ENCODE results near the gene CPHXL2.
A peak's percentile ranks its signal among the peaks of the same experiment; 100 is the strongest.

CPHXL2 gene

DNA sequence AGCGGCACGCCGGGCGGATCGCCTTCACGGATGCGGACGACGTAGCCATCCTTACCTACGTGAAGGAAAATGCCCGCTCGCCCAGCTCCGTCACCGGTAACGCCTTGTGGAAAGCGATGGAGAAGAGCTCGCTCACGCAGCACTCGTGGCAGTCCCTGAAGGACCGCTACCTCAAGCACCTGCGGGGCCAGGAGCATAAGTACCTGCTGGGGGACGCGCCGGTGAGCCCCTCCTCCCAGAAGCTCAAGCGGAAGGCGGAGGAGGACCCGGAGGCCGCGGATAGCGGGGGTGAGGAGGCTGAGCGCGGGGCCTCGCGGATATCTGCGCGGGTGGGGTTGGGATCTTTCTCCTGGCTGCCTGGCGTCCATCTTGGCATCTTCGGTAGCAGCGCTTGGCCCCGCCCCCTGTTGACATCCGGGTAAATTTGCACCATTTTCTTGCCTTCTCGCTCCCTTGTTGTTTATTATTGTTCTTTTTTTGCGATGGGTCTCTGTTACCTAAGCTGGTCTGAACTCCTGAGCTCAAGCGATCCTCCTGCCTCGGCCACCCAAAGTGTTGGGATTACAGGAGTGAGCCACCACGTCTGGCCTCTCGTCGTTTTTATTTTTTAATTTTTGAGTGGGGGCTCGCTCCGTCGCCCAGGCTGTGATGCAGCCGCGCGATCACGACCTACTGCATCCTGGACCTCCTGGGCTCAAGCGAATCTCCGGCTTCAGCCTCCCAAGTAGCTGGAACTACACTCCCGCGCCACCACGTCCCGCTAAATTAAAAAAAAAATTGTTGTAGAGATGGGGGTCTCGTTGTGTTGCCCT lies 28.3 kb downstream of the CPHXL2 start:
- TF ChIP-seq EZH2 (IDR thresholded peaks at IDR 0.05; ENCODE audit: borderline replicate concordance, low read depth, low read length, severe bottlenecking) = no peak
- TF ChIP-seq, protein P1, sequence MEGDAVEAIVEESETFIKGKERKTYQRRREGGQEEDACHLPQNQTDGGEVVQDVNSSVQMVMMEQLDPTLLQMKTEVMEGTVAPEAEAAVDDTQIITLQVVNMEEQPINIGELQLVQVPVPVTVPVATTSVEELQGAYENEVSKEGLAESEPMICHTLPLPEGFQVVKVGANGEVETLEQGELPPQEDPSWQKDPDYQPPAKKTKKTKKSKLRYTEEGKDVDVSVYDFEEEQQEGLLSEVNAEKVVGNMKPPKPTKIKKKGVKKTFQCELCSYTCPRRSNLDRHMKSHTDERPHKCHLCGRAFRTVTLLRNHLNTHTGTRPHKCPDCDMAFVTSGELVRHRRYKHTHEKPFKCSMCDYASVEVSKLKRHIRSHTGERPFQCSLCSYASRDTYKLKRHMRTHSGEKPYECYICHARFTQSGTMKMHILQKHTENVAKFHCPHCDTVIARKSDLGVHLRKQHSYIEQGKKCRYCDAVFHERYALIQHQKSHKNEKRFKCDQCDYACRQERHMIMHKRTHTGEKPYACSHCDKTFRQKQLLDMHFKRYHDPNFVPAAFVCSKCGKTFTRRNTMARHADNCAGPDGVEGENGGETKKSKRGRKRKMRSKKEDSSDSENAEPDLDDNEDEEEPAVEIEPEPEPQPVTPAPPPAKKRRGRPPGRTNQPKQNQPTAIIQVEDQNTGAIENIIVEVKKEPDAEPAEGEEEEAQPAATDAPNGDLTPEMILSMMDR (IDR thresholded peaks at IDR 0.05; ENCODE audit: borderline replicate concordance, extremely low read depth, low read length, poor library complexity, severe bottlenecking) = no peak
- Histone ChIP-seq H3K9ac (ENCODE audit: low read depth, low read length) (peak overlapping the region; percentile 83), H3K9me3 (ENCODE audit: insufficient read depth, low read length, severe bottlenecking) (no peaks in the 10 kb centered on the region), H3K27ac (ENCODE audit: low read length) (peak overlapping the region; percentile 90), H3K79me2 (ENCODE audit: insufficient read depth, low read length) (peaks cover 98% of the 10 kb centered on the region), H3K4me1 (ENCODE audit: insufficient read depth, low read length) (peaks cover 62% of the 10 kb centered on the region), H3K4me3 (ENCODE audit: low read depth in 1 of 2, low read length in 2 of 2) (peak overlapping the region; percentile 86 to 97), H2AFZ (ENCODE audit: low read depth, low read length) (peak overlapping the region; percentile 82), H3K4me2 (ENCODE audit: insufficient read depth, low read length) (peak overlapping the region; percentile 76), H3K27me3 (ENCODE audit: insufficient read depth, low read length, poor library complexity) (no peaks in the 10 kb centered on the region), H4K20me1 (ENCODE audit: insufficient read depth, low read length) (peaks cover 53% of the 10 kb centered on the region; the same call in 1 of the 2 replicates), H3K36me3 (ENCODE audit: insufficient read depth, low read length) (peaks cover 48% of the 10 kb centered on the region)
- ATAC-seq (ENCODE audit: insufficient read depth, low read depth) (peak; percentile 47), DNase-seq (peak; percentile 86)

DNA sequence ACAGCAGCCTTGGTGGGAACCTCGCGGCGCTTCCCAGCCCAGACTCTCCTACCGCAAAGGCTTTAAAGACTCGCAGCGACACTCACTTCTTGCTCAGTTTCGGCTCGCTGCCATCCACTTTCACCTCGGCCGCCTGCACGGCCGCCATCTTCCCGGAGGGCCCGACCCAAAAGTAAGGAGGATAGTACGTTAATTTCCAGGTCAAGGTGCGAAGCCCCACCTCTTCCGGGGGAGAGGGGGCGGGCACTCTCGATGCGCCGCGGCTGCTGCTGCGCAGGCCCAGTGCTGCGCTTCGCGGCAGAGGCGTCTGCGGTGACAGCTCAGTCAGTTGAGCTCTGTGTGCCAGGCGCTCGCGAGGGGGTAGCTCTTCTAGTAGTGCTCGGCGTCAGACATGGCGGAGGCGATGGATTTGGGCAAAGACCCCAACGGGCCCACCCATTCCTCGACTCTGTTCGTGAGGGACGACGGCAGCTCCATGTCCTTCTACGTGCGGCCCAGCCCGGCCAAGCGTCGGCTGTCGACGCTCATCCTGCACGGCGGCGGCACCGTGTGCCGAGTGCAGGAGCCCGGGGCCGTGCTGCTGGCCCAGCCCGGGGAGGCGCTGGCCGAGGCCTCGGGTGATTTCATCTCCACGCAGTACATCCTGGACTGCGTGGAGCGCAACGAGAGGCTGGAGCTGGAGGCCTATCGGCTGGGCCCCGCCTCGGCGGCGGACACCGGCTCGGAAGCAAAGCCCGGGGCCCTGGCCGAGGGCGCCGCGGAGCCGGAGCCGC lies 29.1 kb downstream of the CPHXL2 start, which contains the start of the genes KARS1 and TERF2IP:
Gene KARS1, minus strand, starts transcription at position 174 of the 773 bp plus-strand sequence. Its CDS starts 26 bp downstream, at position 148.
Gene TERF2IP, plus strand, starts transcription at position 282 of the 773 bp plus-strand sequence. Its CDS starts 110 bp downstream, at position 392.
- peaks cover 50% of the 10 kb centered on the region; the same call in 1 of the 2 replicates for H4K20me1 ChIP-seq (ENCODE audit: insufficient read depth, low read length)

DNA sequence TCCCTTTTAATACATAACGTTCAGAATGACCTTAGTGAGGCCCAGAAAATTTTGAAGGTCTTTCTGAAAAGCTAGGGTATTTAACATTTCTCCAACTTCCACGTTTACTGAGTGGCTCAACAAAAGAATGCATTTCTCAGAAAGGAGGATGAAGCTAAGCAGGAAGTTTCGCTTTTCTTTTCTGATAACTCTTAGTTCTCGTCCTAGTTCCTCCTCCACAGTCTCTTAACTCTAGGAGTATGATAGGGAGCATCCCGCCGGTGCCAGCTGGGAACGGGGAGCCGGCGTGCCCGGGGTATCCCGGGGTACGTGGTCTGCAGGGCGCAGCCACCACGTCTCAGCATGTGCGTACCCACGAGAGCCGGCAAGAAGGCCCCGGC lies 29.7 kb downstream of the CPHXL2 start:
- Histone ChIP-seq H3K4me2 (ENCODE audit: insufficient read depth, low read length) (peak overlapping the region; percentile 99), H3K9me3 (ENCODE audit: insufficient read depth, low read length, severe bottlenecking) (no peaks in the 10 kb centered on the region), H3K4me3 (ENCODE audit: low read depth in 1 of 2, low read length in 2 of 2) (peak overlapping the region; percentile 86 to 97), H3K27me3 (ENCODE audit: insufficient read depth, low read length, poor library complexity) (no peaks in the 10 kb centered on the region), H3K9ac (ENCODE audit: low read depth, low read length) (peak overlapping the region; percentile 83), H3K4me1 (ENCODE audit: insufficient read depth, low read length) (peaks cover 60% of the 10 kb centered on the region), H3K27ac (ENCODE audit: low read length) (peak overlapping the region; percentile 82), H4K20me1 (ENCODE audit: insufficient read depth, low read length) (peaks cover 55% of the 10 kb centered on the region), H3K79me2 (ENCODE audit: insufficient read depth, low read length) (peaks cover 98% of the 10 kb centered on the region), H3K36me3 (ENCODE audit: insufficient read depth, low read length) (peaks cover 56% of the 10 kb centered on the region), H2AFZ (ENCODE audit: low read depth, low read length) (peak overlapping the region; percentile 88)
- DNase-seq (no peak), ATAC-seq (ENCODE audit: insufficient read depth, low read depth) (peak; percentile 44)
- TF ChIP-seq, protein P1 (IDR thresholded peaks at IDR 0.05; ENCODE audit: borderline replicate concordance, extremely low read depth, low read length, poor library complexity, severe bottlenecking) = no peak
- no peak for TF ChIP-seq EZH2 (IDR thresholded peaks at IDR 0.05; ENCODE audit: borderline replicate concordance, low read depth, low read length, severe bottlenecking)

More for the DNA sequence above, 29.1 kb downstream of the CPHXL2 start, which contains the start of the genes KARS1 and TERF2IP:
- Histone ChIP-seq H3K4me2 (ENCODE audit: insufficient read depth, low read length) (peak within 1 kb of the TSS; percentile 99), H3K27ac (ENCODE audit: low read length) (peak within 1 kb of the TSS; percentile 90), H3K79me2 (ENCODE audit: insufficient read depth, low read length) (peaks cover 98% of the 10 kb centered on the region), H3K4me1 (ENCODE audit: insufficient read depth, low read length) (peaks cover 62% of the 10 kb centered on the region), H3K36me3 (ENCODE audit: insufficient read depth, low read length) (peaks cover 50% of the 10 kb centered on the region), H3K9ac (ENCODE audit: low read depth, low read length) (peak within 1 kb of the TSS; percentile 83), H3K27me3 (ENCODE audit: insufficient read depth, low read length, poor library complexity) (no peaks in the 10 kb centered on the region), H2AFZ (ENCODE audit: low read depth, low read length) (peak within 1 kb of the TSS; percentile 88), H3K4me3 (ENCODE audit: low read depth in 1 of 2, low read length in 2 of 2) (peak within 1 kb of the TSS; percentile 86 to 97), H3K9me3 (ENCODE audit: insufficient read depth, low read length, severe bottlenecking) (no peaks in the 10 kb centered on the region)
- ATAC-seq (ENCODE audit: insufficient read depth, low read depth) = peak; percentile 93
- DNase-seq = peak; percentile 97
- TF ChIP-seq EZH2 (IDR thresholded peaks at IDR 0.05; ENCODE audit: borderline replicate concordance, low read depth, low read length, severe bottlenecking) = no peak
- TF ChIP-seq, protein P1 (IDR thresholded peaks at IDR 0.05; ENCODE audit: borderline replicate concordance, extremely low read depth, low read length, poor library complexity, severe bottlenecking) = peak; percentile 5

All from DND-41 (cell line).